ENCODE results near the gene ZC3H13. TPM values are rescaled to one million over a fixed set of nuclear protein-coding genes. Genes with fewer than 3 reads are reported as not detected.

Gene ZC3H13
- total RNA-seq, 1 donor from 2014 or later = 60.7 TPM

- Mint-ChIP-seq H3K9me3 (peaks cover 4% of the 10 kb centered on the region), H3K27me3 (ENCODE audit: low read depth) (peaks cover 14% of the 10 kb centered on the region), H3K4me3 (no peak overlapping the region), H3K36me3 (no peaks in the 10 kb centered on the region), H3K4me1 (no peaks in the 10 kb centered on the region), H3K27ac (no peak overlapping the region)
- TF ChIP-seq CTCF (IDR thresholded peaks at IDR 0.05; ENCODE audit: unreplicated experiment) = no peak
- no peak for DNase-seq (ENCODE audit: low spot score in 2 of 2, unreplicated experiment in 2 of 2)
Observed at GRCh38 chr13:46059405-46059804, 6.9 kb upstream of the ZC3H13 start.

- Mint-ChIP-seq H3K4me1 (peaks cover 7% of the 10 kb centered on the region), H3K36me3 (no peaks in the 10 kb centered on the region)
Observed at GRCh38 chr13:46058268-46058667, 5.7 kb upstream of the ZC3H13 start.

GRCh38 chr13:46057256-46058015 is 4.9 kb upstream of the ZC3H13 start:
- Mint-ChIP-seq H3K4me3 (no peak overlapping the region), H3K36me3 (no peaks in the 10 kb centered on the region), H3K27ac (no peak overlapping the region), H3K27me3 (ENCODE audit: low read depth) (peaks cover 17% of the 10 kb centered on the region), H3K9me3 (no peaks in the 10 kb centered on the region), H3K4me1 (peaks cover 9% of the 10 kb centered on the region)
- no peak for DNase-seq (ENCODE audit: low spot score in 2 of 2, unreplicated experiment in 2 of 2)
- TF ChIP-seq CTCF (IDR thresholded peaks at IDR 0.05; ENCODE audit: unreplicated experiment) = no peak

More at GRCh38 chr13:46058268-46058667, 5.7 kb upstream of the ZC3H13 start:
- no peak for TF ChIP-seq CTCF (IDR thresholded peaks at IDR 0.05; ENCODE audit: unreplicated experiment)
- peaks cover 17% of the 10 kb centered on the region for H3K27me3 Mint-ChIP-seq (ENCODE audit: low read depth)
- H3K9me3 Mint-ChIP-seq = peaks cover under 1% of the 10 kb centered on the region
- H3K27ac Mint-ChIP-seq = no peak overlapping the region
- no peak for DNase-seq (ENCODE audit: low spot score in 2 of 2, unreplicated experiment in 2 of 2)
- no peak overlapping the region for H3K4me3 Mint-ChIP-seq

GRCh38 chr13:46053162-46054012 is 841 bp upstream of the ZC3H13 start:
- DNase-seq (ENCODE audit: low spot score in 2 of 2, unreplicated experiment in 2 of 2) = no peak
- Mint-ChIP-seq H3K27me3 (ENCODE audit: low read depth) (peaks cover 15% of the 10 kb centered on the region), H3K36me3 (peaks cover 2% of the 10 kb centered on the region), H3K4me3 (peak overlapping the region; percentile 95), H3K9me3 (no peaks in the 10 kb centered on the region), H3K4me1 (peaks cover 25% of the 10 kb centered on the region), H3K27ac (peak overlapping the region; percentile 98)
- no peak for TF ChIP-seq CTCF (IDR thresholded peaks at IDR 0.05; ENCODE audit: unreplicated experiment)

- Mint-ChIP-seq H3K9me3 (no peaks in the 10 kb centered on the region), H3K27me3 (ENCODE audit: low read depth) (peaks cover 10% of the 10 kb centered on the region), H3K27ac (peak overlapping the region; percentile 98), H3K4me3 (peak overlapping the region; percentile 95), H3K4me1 (peaks cover 29% of the 10 kb centered on the region), H3K36me3 (peaks cover 2% of the 10 kb centered on the region)
- DNase-seq (ENCODE audit: low spot score in 2 of 2, unreplicated experiment in 2 of 2) = no peak
- no peak for TF ChIP-seq CTCF (IDR thresholded peaks at IDR 0.05; ENCODE audit: unreplicated experiment)
Observed at GRCh38 chr13:46051968-46052318, 603 bp downstream of the ZC3H13 start.
